PC-9 (cell line): ENCODE results near the gene RAB4B. TPM values are rescaled to one million over a fixed set of nuclear protein-coding genes. Genes with fewer than 3 reads are reported as not detected.
"Not testable (repeated sequence)": the region's sequence is repeated elsewhere in the genome, so short reads cannot be mapped to it uniquely, and the experiment has no call there.

Source experiments
- Bru-seq: library from RNA; stranded (reverse); fragments of 400-500 nt; gene quantifications from one replicate; lab custom pipeline; 2021; lab: Mats Ljungman, UMichigan
- BruChase-seq, 2 experiments: library from RNA; stranded (reverse); fragments of 400-500 nt; gene quantifications; one replicate each; lab custom pipeline; 2021; lab: Mats Ljungman, UMichigan
- BruUV-seq: library from RNA; stranded (reverse); fragments of 400-500 nt; replicated peaks from 2 replicates; lab custom pipeline; 2021; lab: Mats Ljungman, UMichigan
- CTCF ChIA-PET: fragments of 300-600 bp; sonication (Branson Sonifier 250); formaldehyde crosslinking; loops from one replicate; lab custom pipeline; 2022; ENCODE audit warnings: antibody characterized with exemption; lab: Charles Lee
- POLR2A ChIA-PET: fragments of 300-600 bp; sonication (Branson Sonifier 250); formaldehyde crosslinking; loops from one replicate; lab custom pipeline; 2022; ENCODE audit warnings: antibody characterized with exemption; ENCODE audit not compliant: unreplicated experiment; lab: Charles Lee
- DNase-seq, 2 experiments: peaks; one replicate each; pipeline versions ENCODE4 v3.0.0 to v3.0.0-alpha.2; 2015 to 2022; ENCODE audit warnings: mixed read lengths in 1 of 2
- H2AFZ ChIP-seq: fragments of 200-600 bp; sonication (generic); 2 replicates; pipeline ENCODE4 v1.8.1; 2017; ENCODE audit warnings: antibody characterized with exemption
- H3F3A ChIP-seq: fragments of 200-600 bp; sonication (generic); 2 replicates; pipeline ENCODE4 v1.8.1; 2017; ENCODE audit warnings: antibody characterized with exemption, mild to moderate bottlenecking, low read depth; ENCODE audit not compliant: insufficient read depth
- H3K27ac ChIP-seq: fragments of 200-600 bp; sonication (generic); 2 replicates; pipeline ENCODE4 v1.6.1; 2016; ENCODE audit warnings: mixed run types
- H3K27me3 ChIP-seq: fragments of 200-600 bp; sonication (generic); 2 replicates; pipeline ENCODE4 v1.6.1; 2016; ENCODE audit warnings: low read depth, mixed run types; ENCODE audit not compliant: insufficient read depth
- H3K36me3 ChIP-seq: fragments of 200-600 bp; sonication (generic); 2 replicates; pipeline ENCODE4 v1.6.1; 2016; ENCODE audit warnings: low read depth, mixed run types
- H3K4me1 ChIP-seq: fragments of 200-600 bp; sonication (generic); replicated peaks from 2 replicates; pipeline ENCODE4 v1.6.1; 2016; ENCODE audit warnings: mixed run types; ENCODE audit not compliant: insufficient read depth
- H3K4me2 ChIP-seq: fragments of 200-600 bp; sonication (generic); 2 replicates; pipeline ENCODE4 v1.6.1; 2017; ENCODE audit warnings: mixed run types
- H3K4me3 ChIP-seq: fragments of 200-600 bp; sonication (generic); 2 replicates; pipeline ENCODE4 v1.6.1; 2016; ENCODE audit warnings: mixed run types
- H3K79me2 ChIP-seq: fragments of 200-600 bp; sonication (generic); 2 replicates; pipeline ENCODE4 v1.6.1; 2017; ENCODE audit warnings: low read depth, mixed run types
- H3K9me2 ChIP-seq: fragments of 200-600 bp; sonication (generic); 2 replicates; pipeline ENCODE4 v1.8.1; 2017; ENCODE audit warnings: mild to moderate bottlenecking; ENCODE audit not compliant: insufficient read depth
- H3K9me3 ChIP-seq: fragments of 200-600 bp; sonication (generic); 2 replicates; pipeline ENCODE4 v1.8.1; 2016; ENCODE audit warnings: low read depth; ENCODE audit not compliant: insufficient read depth
- H4K20me1 ChIP-seq: fragments of 200-600 bp; sonication (generic); 2 replicates; pipeline ENCODE4 v1.8.1; 2017; ENCODE audit not compliant: insufficient read depth
- CTCF ChIP-seq: fragments of 200-600 bp; sonication (generic); conservative IDR thresholded peaks from 2 replicates; pipeline ENCODE4 v1.6.1; 2017; ENCODE audit warnings: mixed run types, antibody characterized with exemption, mild to moderate bottlenecking, moderate library complexity
- EZH2 ChIP-seq: fragments of 200-600 bp; sonication (generic); IDR thresholded peaks from 2 replicates; pipeline ENCODE4 v1.8.0; 2017; ENCODE audit warnings: antibody characterized with exemption, low read depth
- intact Hi-C: fragments of 100-400 bp; cut with micrococcal nuclease; formaldehyde crosslinking; loops from one replicate; pipeline ENCODE4 v1.10.0; 2022; ENCODE audit not compliant: unreplicated experiment
- long read RNA-seq: library from polyadenylated mRNA; stranded (forward); transcript quantifications from one replicate; pipeline ENCODE4 v2.0.0, GENCODE V29; 2022
- total RNA-seq: library from RNA; stranded (reverse); gene quantifications from 2 replicates; pipeline ENCODE4 v1.2.3, GENCODE V29; 2021

The RAB4B gene
- total RNA-seq (22.2 and 24.8 TPM in 2 replicates), Bru-seq, nascent RNA (percentile 56 among the genes with signal in this experiment), BruChase-seq, experiment 1, labeled RNA remaining after a 2-hour chase (percentile 61 among the genes with signal in this experiment), BruChase-seq, experiment 2, labeled RNA remaining after a 6-hour chase (percentile 72 among the genes with signal in this experiment)
- long read RNA-seq, transcript RAB4B-201 (8 exons, 1,133 nt) = major isoform, 23 of 29 reads
- long read RNA-seq, partial matches to known transcripts = 1 of 29 reads
- long read RNA-seq, other reads (novel, unspliced or antisense) = 5 of 29 reads

- POLR2A ChIA-PET = interaction anchor here (0.5 to 2.6 kb wide), 19 partner anchors 21 to 1342 kb away, joined by 3 to 33 read pairs (median 6); partner anchors contain the start of genes ACTMAP, BLVRB, COQ8B and CYP2S1
- Histone ChIP-seq H3K27ac (peak within 1 kb of the TSS; percentile 95), H3K9me3 (no peaks in the 10 kb centered on the region), H2AFZ (peak within 1 kb of the TSS; percentile 82), H3K4me2 (peak within 1 kb of the TSS; percentile 91), H4K20me1 (no peaks in the 10 kb centered on the region; the same call in 1 of the 2 replicates), H3K27me3 (no peaks in the 10 kb centered on the region), H3F3A (peaks cover 29% of the 10 kb centered on the region), H3K79me2 (no peaks in the 10 kb centered on the region), H3K9me2 (no peaks in the 10 kb centered on the region), H3K4me1 (peaks cover 13% of the 10 kb centered on the region), H3K4me3 (peak within 1 kb of the TSS; percentile 64), H3K36me3 (no peaks in the 10 kb centered on the region)
- no TSS peak for BruUV-seq
- CTCF ChIA-PET = interaction anchor here (0.6 to 2.7 kb wide), 5 partner anchors 20 to 477 kb away, joined by 3 to 11 read pairs (median 3); partner anchors contain the start of gene EGLN2
- no peak for TF ChIP-seq CTCF
- TF ChIP-seq EZH2 = no peak
- intact Hi-C loops = loop anchor here (1.0 to 2.0 kb wide), 3 partner anchors 20 to 62 kb away; partner anchors contain the start of genes ACTMAP, COQ8B and SNRPA
- peak; percentile 97 to 100 for DNase-seq
Measured at GRCh38 chr19:40777937-40778705, at the start of gene RAB4B. Gene RAB4B (plus strand): TSS chr19:40778247. CDS start chr19:40778376, 129 bp downstream.

GRCh38 chr19:40730065-40730464 lies 48.0 kb upstream of the RAB4B start:
- H3F3A ChIP-seq, H3K9me2 ChIP-seq, H3K4me1 ChIP-seq, H4K20me1 ChIP-seq, POLR2A ChIA-PET, H2AFZ ChIP-seq, H3K9me3 ChIP-seq, H3K79me2 ChIP-seq, intact Hi-C loops, DNase-seq, BruUV-seq, H3K4me2 ChIP-seq, H3K27ac ChIP-seq, H3K4me3 ChIP-seq, H3K27me3 ChIP-seq, CTCF ChIA-PET: not testable (repeated sequence)
- peaks cover 24% of the 10 kb centered on the region; the same call in 1 of the 2 replicates for H3K36me3 ChIP-seq

GRCh38 chr19:40732304-40732703 lies 45.7 kb upstream of the RAB4B start:
- H3K9me2 ChIP-seq, H3K4me3 ChIP-seq, DNase-seq, POLR2A ChIA-PET, H2AFZ ChIP-seq, H3K27me3 ChIP-seq, H3K4me2 ChIP-seq, H3K9me3 ChIP-seq, intact Hi-C loops, BruUV-seq, H4K20me1 ChIP-seq, H3K79me2 ChIP-seq, H3K27ac ChIP-seq, CTCF ChIA-PET, H3F3A ChIP-seq: not testable (repeated sequence)
- H3K4me1 ChIP-seq = peaks cover 15% of the 10 kb centered on the region
- peaks cover 18% of the 10 kb centered on the region for H3K36me3 ChIP-seq

GRCh38 chr19:40733149-40733548 lies 44.9 kb upstream of the RAB4B start:
- intact Hi-C loops = no loop called here
- no peak for DNase-seq
- Histone ChIP-seq H3K9me2 (no peaks in the 10 kb centered on the region), H3K4me1 (peaks cover 15% of the 10 kb centered on the region), H3K4me3 (no peak overlapping the region), H3K79me2 (no peaks in the 10 kb centered on the region), H3K9me3 (no peaks in the 10 kb centered on the region), H3F3A (peaks cover 9% of the 10 kb centered on the region), H2AFZ (no peak overlapping the region), H3K4me2 (no peak overlapping the region), H3K27ac (no peak overlapping the region), H4K20me1 (no peaks in the 10 kb centered on the region), H3K27me3 (no peaks in the 10 kb centered on the region), H3K36me3 (peaks cover 18% of the 10 kb centered on the region)
- no peak for TF ChIP-seq EZH2
- no peak for TF ChIP-seq CTCF
- POLR2A ChIA-PET = interaction anchor here (0.7 kb wide), 1 partner anchor 18 kb away, joined by 3 read pairs; the partner anchor contains the start of gene SNRPA
- BruUV-seq = no TSS peak
- CTCF ChIA-PET = interaction anchor here (0.6 kb wide), 1 partner anchor 67 kb away, joined by 6 read pairs; no protein-coding TSS in a partner anchor
